Neural cell (in vitro differentiated cells): ENCODE measurements around the gene LAMA5. TPM values are rescaled to one million over a fixed set of nuclear protein-coding genes. Genes with fewer than 3 reads are reported as not detected.

Experiments used
- H2AFZ ChIP-seq: fragments of 200-600, 300-800 bp; sonication (generic), shearing (Covaris generic); 2 replicates; pipeline ENCODE4 v1.6.0; 2014; ENCODE audit warnings: low read depth, mild to moderate bottlenecking, antibody characterized with exemption, low read length, moderate library complexity
- H3F3A ChIP-seq: fragments of 200-600 bp; shearing (Covaris generic); 2 replicates; pipeline ENCODE4 v1.6.1; 2016; ENCODE audit warnings: mild to moderate bottlenecking, moderate library complexity, mixed read lengths, antibody characterized with exemption, low read length; ENCODE audit not compliant: insufficient read depth, poor library complexity, severe bottlenecking
- H3K27ac ChIP-seq: fragments of 200-600, 300-800 bp; sonication (generic), shearing (Covaris generic); 2 replicates; pipeline ENCODE4 v1.5.1; 2014; ENCODE audit warnings: mild to moderate bottlenecking, low read length, moderate library complexity
- H3K27me3 ChIP-seq: fragments of 300-800, 200-600 bp; sonication (generic), shearing (Covaris generic); 2 replicates; pipeline ENCODE4 v1.6.0; 2014; ENCODE audit warnings: mild to moderate bottlenecking, low read depth, low read length, moderate library complexity; ENCODE audit not compliant: insufficient read depth
- H3K36me3 ChIP-seq: fragments of 300-800, 200-600 bp; sonication (generic), shearing (Covaris generic); 2 replicates; pipeline ENCODE4 v1.5.1; 2014; ENCODE audit warnings: mild to moderate bottlenecking, antibody characterized with exemption, low read length, moderate library complexity; ENCODE audit not compliant: insufficient read depth
- H3K4me2 ChIP-seq: fragments of 300-800, 200-600 bp; sonication (generic), shearing (Covaris generic); 2 replicates; pipeline ENCODE4 v1.6.0; 2014; ENCODE audit warnings: mild to moderate bottlenecking, low read length
- H3K4me3 ChIP-seq: fragments of 300-800, 200-600 bp; sonication (generic), shearing (Covaris generic); 2 replicates; pipeline ENCODE4 v1.5.1; 2014; ENCODE audit warnings: mild to moderate bottlenecking, low read length, moderate library complexity
- H3K79me2 ChIP-seq: fragments of 200-600 bp; shearing (Covaris generic); replicated peaks from 2 replicates; pipeline ENCODE4 v1.6.0; 2014; ENCODE audit warnings: mild to moderate bottlenecking, low read length, moderate library complexity; ENCODE audit not compliant: insufficient read depth
- H3K9ac ChIP-seq: fragments of 300-800, 200-600 bp; sonication (generic), shearing (Covaris generic); 2 replicates; pipeline ENCODE4 v1.6.1; 2016; ENCODE audit warnings: mild to moderate bottlenecking, low read length, mixed read lengths
- H3K9me2 ChIP-seq: fragments of 200-600 bp; shearing (Covaris generic); 2 replicates; pipeline ENCODE4 v1.6.1; 2016; ENCODE audit warnings: mild to moderate bottlenecking, low read length, mixed read lengths; ENCODE audit not compliant: insufficient read depth
- H3K9me3 ChIP-seq: fragments of 200-600, 300-800 bp; sonication (generic), shearing (Covaris generic); 2 replicates; pipeline ENCODE4 v1.6.1; 2016; ENCODE audit warnings: mild to moderate bottlenecking, mixed run types, low read length, moderate library complexity, mixed read lengths
- H4K20me1 ChIP-seq: fragments of 200-600 bp; shearing (Covaris generic); 2 replicates; pipeline ENCODE4 v1.6.1; 2016; ENCODE audit warnings: mild to moderate bottlenecking, mixed run types; ENCODE audit not compliant: insufficient read depth
- CTCF ChIP-seq: fragments of 450-650 bp; IDR thresholded peaks from 2 replicates; pipeline ENCODE4 v1.5.1; 2014; ENCODE audit warnings: antibody characterized with exemption, mild to moderate bottlenecking, moderate library complexity; ENCODE audit not compliant: poor library complexity, severe bottlenecking
- EP300 ChIP-seq: fragments of 450-650 bp; conservative IDR thresholded peaks from 2 replicates; pipeline ENCODE4 v1.6.1; 2014; ENCODE audit warnings: antibody characterized with exemption, mild to moderate bottlenecking, moderate library complexity; ENCODE audit not compliant: poor library complexity, severe bottlenecking
- EZH2 ChIP-seq: fragments of 200-600, 300-800 bp; shearing (Covaris generic), sonication (generic); IDR thresholded peaks from 2 replicates; pipeline ENCODE4 v1.6.1; 2014; ENCODE audit warnings: antibody characterized with exemption, low read length, borderline replicate concordance, mild to moderate bottlenecking; ENCODE audit not compliant: insufficient read depth, poor library complexity, severe bottlenecking
- MXI1 ChIP-seq: fragments of 450-650 bp; conservative IDR thresholded peaks from 2 replicates; pipeline ENCODE4 v1.6.1; 2014; ENCODE audit warnings: antibody characterized with exemption, mild to moderate bottlenecking; ENCODE audit not compliant: poor library complexity, severe bottlenecking
- POLR2AphosphoS5 ChIP-seq: IDR thresholded peaks from 2 replicates; pipeline ENCODE4 v1.6.1; 2012
- RAD21 ChIP-seq: fragments of 450-650 bp; conservative IDR thresholded peaks from 2 replicates; pipeline ENCODE4 v1.6.1; 2014; ENCODE audit warnings: antibody characterized with exemption, mild to moderate bottlenecking, moderate library complexity
- REST ChIP-seq: IDR thresholded peaks from 2 replicates; pipeline ENCODE4 v1.6.1; 2012; ENCODE audit warnings: borderline replicate concordance
- SMC3 ChIP-seq: fragments of 450-650 bp; conservative IDR thresholded peaks from 2 replicates; pipeline ENCODE4 v1.6.1; 2014; ENCODE audit warnings: antibody characterized with exemption, mild to moderate bottlenecking, moderate library complexity; ENCODE audit not compliant: poor library complexity
- TAF1 ChIP-seq: IDR thresholded peaks from 2 replicates; pipeline ENCODE4 v1.6.1; 2012; ENCODE audit warnings: low read depth
- polyA plus RNA-seq: library from polyadenylated mRNA; depleted of rRNA; stranded (reverse); fragments of >200 nt; gene quantifications from 2 replicates; pipeline ENCODE4 v1.2.3, GENCODE V29; 2014

Gene LAMA5
- polyA plus RNA-seq, 1 donor from 2014 or later: 27.2 TPM

DNA sequence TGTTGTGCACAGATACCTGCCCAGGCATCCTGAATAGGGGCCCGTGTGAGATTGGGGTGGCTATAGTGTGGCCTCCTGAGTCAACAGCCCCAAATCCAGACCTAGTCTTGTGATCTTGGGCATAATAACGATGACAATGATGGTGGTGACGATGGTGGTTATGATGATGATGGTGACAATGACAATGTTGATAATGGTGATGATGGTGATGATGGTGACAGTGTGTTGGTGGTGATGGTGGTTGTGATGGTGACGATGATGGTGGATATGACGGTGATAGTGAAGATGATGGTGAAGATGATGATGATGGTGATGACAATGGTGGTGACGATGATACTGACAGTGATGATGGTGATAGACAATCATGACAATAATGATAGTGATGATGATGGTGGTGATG, 14.7 kb upstream of the LAMA5 start:
- H3F3A ChIP-seq: no peaks in the 10 kb centered on the region
- H3K27ac ChIP-seq: no peak overlapping the region
- H4K20me1 ChIP-seq: no peaks in the 10 kb centered on the region
- no peaks in the 10 kb centered on the region for H3K27me3 ChIP-seq
- no peaks in the 10 kb centered on the region for H3K9me2 ChIP-seq
- no peak overlapping the region for H2AFZ ChIP-seq
- TF ChIP-seq RAD21: no peak
- TF ChIP-seq EP300: no peak
- no peak for TF ChIP-seq EZH2
- TF ChIP-seq TAF1: no peak
- TF ChIP-seq CTCF: no peak
- TF ChIP-seq REST: no peak
- no peak for TF ChIP-seq MXI1
- TF ChIP-seq SMC3: no peak
- no peak for TF ChIP-seq POLR2AphosphoS5
- no peak overlapping the region for H3K9ac ChIP-seq
- H3K4me3 ChIP-seq: no peak overlapping the region
- no peak overlapping the region for H3K4me2 ChIP-seq
- peaks cover 16% of the 10 kb centered on the region for H3K79me2 ChIP-seq
- no peaks in the 10 kb centered on the region for H3K9me3 ChIP-seq
- no peaks in the 10 kb centered on the region for H3K36me3 ChIP-seq

- TF ChIP-seq MXI1: no peak
- no peak for TF ChIP-seq REST
- TF ChIP-seq RAD21: no peak
- no peaks in the 10 kb centered on the region for H3K27me3 ChIP-seq
- H3K9me2 ChIP-seq: no peaks in the 10 kb centered on the region
- H3K9me3 ChIP-seq: no peaks in the 10 kb centered on the region
- H3K27ac ChIP-seq: no peak overlapping the region
- H3K4me2 ChIP-seq: no peak overlapping the region
- no peak overlapping the region for H3K4me3 ChIP-seq
- no peak overlapping the region for H2AFZ ChIP-seq
- peaks cover 13% of the 10 kb centered on the region for H3K79me2 ChIP-seq
- no peaks in the 10 kb centered on the region for H3K36me3 ChIP-seq
- no peak overlapping the region for H3K9ac ChIP-seq
- H3F3A ChIP-seq: no peaks in the 10 kb centered on the region
- no peaks in the 10 kb centered on the region for H4K20me1 ChIP-seq
Observed at GRCh38 chr20:62381202-62381797, 14.2 kb upstream of the LAMA5 start.
